Measurements from ENCODE around the gene NRG4.

NRG4 gene

GRCh38 chr15:75928680-75929608 lies 83.3 kb downstream of the NRG4 start:
- no peak overlapping the region for H2AFZ ChIP-seq (ENCODE audit: insufficient read depth, low read length, poor library complexity)
- H4K12ac ChIP-seq (ENCODE audit: low read depth, low read length), result no peak overlapping the region
- no peak overlapping the region for H3K9ac ChIP-seq (ENCODE audit: low read length)
- H3K4me2 ChIP-seq (ENCODE audit: low read length), result no peak overlapping the region
- WGBS (ENCODE audit: extremely low coverage, insufficient coverage, insufficient read length), result no CpG with 5 or more reads among the region's 9 CpGs
- H3K27me3 ChIP-seq (ENCODE audit: insufficient read depth, low read length), result no peaks in the 10 kb centered on the region
- peaks cover 2% of the 10 kb centered on the region for H3K79me2 ChIP-seq (ENCODE audit: control insufficient read depth, insufficient read depth, low read length, poor library complexity)
- H3K18ac ChIP-seq (ENCODE audit: low read length), result no peak overlapping the region
- H3K14ac ChIP-seq (ENCODE audit: low read length), result no peak overlapping the region
- H2BK5ac ChIP-seq (ENCODE audit: low read depth, low read length, poor library complexity), result no peak overlapping the region
- no peak overlapping the region for H3K27ac ChIP-seq (ENCODE audit: low read depth, low read length)
- no peak overlapping the region for H4K8ac ChIP-seq (ENCODE audit: low read depth, low read length)
- no peaks in the 10 kb centered on the region for H3K79me1 ChIP-seq (ENCODE audit: low read length)
- no peak overlapping the region for H2BK12ac ChIP-seq (ENCODE audit: low read length)
- no peak overlapping the region for H3K23ac ChIP-seq (ENCODE audit: low read length)
- no peak overlapping the region for H2BK120ac ChIP-seq (ENCODE audit: insufficient read depth, low read length, poor library complexity)
- H3K4me3 ChIP-seq (ENCODE audit: low read depth, low read length), result no peak overlapping the region
- no peaks in the 10 kb centered on the region for H3K9me3 ChIP-seq (ENCODE audit: insufficient read depth, low read depth, low read length)
- peak; percentile 27 to 62 for DNase-seq
- H4K91ac ChIP-seq (ENCODE audit: low read depth, low read length), result no peak overlapping the region
- no peak overlapping the region for H3K4ac ChIP-seq (ENCODE audit: low read depth, low read length)
- H3K36me3 ChIP-seq (ENCODE audit: control insufficient read depth in 1 of 2, insufficient read depth in 2 of 2, low read length in 2 of 2), result peaks cover 3 to 11% of the 10 kb centered on the region in 2 experiments
- H2AK5ac ChIP-seq (ENCODE audit: low read length), result no peak overlapping the region
- peaks cover 0 to 3% of the 10 kb centered on the region in 2 experiments for H3K4me1 ChIP-seq (ENCODE audit: control insufficient read depth in 1 of 2, insufficient read depth in 2 of 2, low read length in 2 of 2)

- no peak overlapping the region for H2AK5ac ChIP-seq (ENCODE audit: low read length)
- H3K4me1 ChIP-seq (ENCODE audit: control insufficient read depth in 1 of 2, insufficient read depth in 2 of 2, low read length in 2 of 2), result peaks cover 0 to 6% of the 10 kb centered on the region in 2 experiments
- no peak overlapping the region for H4K8ac ChIP-seq (ENCODE audit: low read depth, low read length)
- H3K4ac ChIP-seq (ENCODE audit: low read depth, low read length), result no peak overlapping the region
- H3K27me3 ChIP-seq (ENCODE audit: insufficient read depth, low read length), result no peaks in the 10 kb centered on the region
- H2BK12ac ChIP-seq (ENCODE audit: low read length), result no peak overlapping the region
- peaks cover 2% of the 10 kb centered on the region for H3K79me2 ChIP-seq (ENCODE audit: control insufficient read depth, insufficient read depth, low read length, poor library complexity)
- peaks cover 1 to 14% of the 10 kb centered on the region in 2 experiments for H3K36me3 ChIP-seq (ENCODE audit: control insufficient read depth in 1 of 2, insufficient read depth in 2 of 2, low read length in 2 of 2)
- no peak overlapping the region for H2AFZ ChIP-seq (ENCODE audit: insufficient read depth, low read length, poor library complexity)
- no peak overlapping the region for H3K27ac ChIP-seq (ENCODE audit: low read depth, low read length)
- no peaks in the 10 kb centered on the region for H3K9me3 ChIP-seq (ENCODE audit: insufficient read depth, low read depth, low read length)
- H2BK120ac ChIP-seq (ENCODE audit: insufficient read depth, low read length, poor library complexity), result no peak overlapping the region
- no peak overlapping the region for H4K12ac ChIP-seq (ENCODE audit: low read depth, low read length)
- H3K14ac ChIP-seq (ENCODE audit: low read length), result no peak overlapping the region
- no peak overlapping the region for H3K23ac ChIP-seq (ENCODE audit: low read length)
- no peak overlapping the region for H3K4me2 ChIP-seq (ENCODE audit: low read length)
- no peak overlapping the region for H3K18ac ChIP-seq (ENCODE audit: low read length)
- DNase-seq, result no peak
- H3K9ac ChIP-seq (ENCODE audit: low read length), result no peak overlapping the region
- no peak overlapping the region for H4K91ac ChIP-seq (ENCODE audit: low read depth, low read length)
- no peak overlapping the region for H3K4me3 ChIP-seq (ENCODE audit: low read depth, low read length)
- no peak overlapping the region for H2BK5ac ChIP-seq (ENCODE audit: low read depth, low read length, poor library complexity)
- no CpG with 5 or more reads among the region's 4 CpGs for WGBS (ENCODE audit: extremely low coverage, insufficient coverage, insufficient read length)
- no peaks in the 10 kb centered on the region for H3K79me1 ChIP-seq (ENCODE audit: low read length)
These were observed 84.6 kb downstream of the NRG4 start for GRCh38 chr15:75927601-75928000.

- Histone ChIP-seq H3K27ac (ENCODE audit: low read depth, low read length) (no peak overlapping the region), H2BK120ac (ENCODE audit: insufficient read depth, low read length, poor library complexity) (no peak overlapping the region), H4K8ac (ENCODE audit: low read depth, low read length) (no peak overlapping the region), H2BK12ac (ENCODE audit: low read length) (no peak overlapping the region), H3K79me1 (ENCODE audit: low read length) (no peaks in the 10 kb centered on the region), H2BK5ac (ENCODE audit: low read depth, low read length, poor library complexity) (no peak overlapping the region), H3K79me2 (ENCODE audit: control insufficient read depth, insufficient read depth, low read length, poor library complexity) (peaks cover 2% of the 10 kb centered on the region), H3K14ac (ENCODE audit: low read length) (no peak overlapping the region), H4K12ac (ENCODE audit: low read depth, low read length) (no peak overlapping the region), H3K9ac (ENCODE audit: low read length) (no peak overlapping the region), H3K18ac (ENCODE audit: low read length) (no peak overlapping the region), H2AK5ac (ENCODE audit: low read length) (no peak overlapping the region), H3K4me2 (ENCODE audit: low read length) (no peak overlapping the region), H3K36me3 (ENCODE audit: control insufficient read depth in 1 of 2, insufficient read depth in 2 of 2, low read length in 2 of 2) (peaks cover 0 to 18% of the 10 kb centered on the region in 2 experiments), H3K27me3 (ENCODE audit: insufficient read depth, low read length) (no peaks in the 10 kb centered on the region), H2AFZ (ENCODE audit: insufficient read depth, low read length, poor library complexity) (no peak overlapping the region), H3K23ac (ENCODE audit: low read length) (no peak overlapping the region), H3K4me3 (ENCODE audit: low read depth, low read length) (no peak overlapping the region), H3K9me3 (ENCODE audit: insufficient read depth, low read depth, low read length) (no peaks in the 10 kb centered on the region), H3K4me1 (ENCODE audit: control insufficient read depth in 1 of 2, insufficient read depth in 2 of 2, low read length in 2 of 2) (peaks cover 0 to 6% of the 10 kb centered on the region in 2 experiments), H3K4ac (ENCODE audit: low read depth, low read length) (no peak overlapping the region), H4K91ac (ENCODE audit: low read depth, low read length) (no peak overlapping the region)
- DNase-seq, result no peak
- WGBS (ENCODE audit: extremely low coverage, insufficient coverage, insufficient read length), result no CpG with 5 or more reads among the region's 3 CpGs
These were observed 85.3 kb downstream of the NRG4 start for GRCh38 chr15:75926931-75927330.

- H2BK5ac ChIP-seq (ENCODE audit: low read depth, low read length, poor library complexity), result no peak overlapping the region
- no peak overlapping the region for H3K14ac ChIP-seq (ENCODE audit: low read length)
- H3K79me1 ChIP-seq (ENCODE audit: low read length), result no peaks in the 10 kb centered on the region
- WGBS (ENCODE audit: extremely low coverage, insufficient coverage, insufficient read length), result no CpG with 5 or more reads among the region's 2 CpGs
- H4K12ac ChIP-seq (ENCODE audit: low read depth, low read length), result no peak overlapping the region
- H3K36me3 ChIP-seq (ENCODE audit: control insufficient read depth in 1 of 2, insufficient read depth in 2 of 2, low read length in 2 of 2), result peaks cover 0 to 15% of the 10 kb centered on the region in 2 experiments
- H3K9me3 ChIP-seq (ENCODE audit: insufficient read depth, low read depth, low read length), result no peaks in the 10 kb centered on the region
- H4K8ac ChIP-seq (ENCODE audit: low read depth, low read length), result no peak overlapping the region
- H3K23ac ChIP-seq (ENCODE audit: low read length), result no peak overlapping the region
- no peak overlapping the region for H2BK12ac ChIP-seq (ENCODE audit: low read length)
- peaks cover 0 to 6% of the 10 kb centered on the region in 2 experiments for H3K4me1 ChIP-seq (ENCODE audit: control insufficient read depth in 1 of 2, insufficient read depth in 2 of 2, low read length in 2 of 2)
- H2AK5ac ChIP-seq (ENCODE audit: low read length), result no peak overlapping the region
- no peak overlapping the region for H3K18ac ChIP-seq (ENCODE audit: low read length)
- no peak overlapping the region for H4K91ac ChIP-seq (ENCODE audit: low read depth, low read length)
- H2AFZ ChIP-seq (ENCODE audit: insufficient read depth, low read length, poor library complexity), result no peak overlapping the region
- H3K4me2 ChIP-seq (ENCODE audit: low read length), result no peak overlapping the region
- no peak overlapping the region for H3K9ac ChIP-seq (ENCODE audit: low read length)
- no peak overlapping the region for H3K4me3 ChIP-seq (ENCODE audit: low read depth, low read length)
- no peak overlapping the region for H2BK120ac ChIP-seq (ENCODE audit: insufficient read depth, low read length, poor library complexity)
- H3K27ac ChIP-seq (ENCODE audit: low read depth, low read length), result no peak overlapping the region
- DNase-seq, result no peak
- peaks cover 2% of the 10 kb centered on the region for H3K79me2 ChIP-seq (ENCODE audit: control insufficient read depth, insufficient read depth, low read length, poor library complexity)
- no peaks in the 10 kb centered on the region for H3K27me3 ChIP-seq (ENCODE audit: insufficient read depth, low read length)
- no peak overlapping the region for H3K4ac ChIP-seq (ENCODE audit: low read depth, low read length)
These were observed 86.8 kb downstream of the NRG4 start for GRCh38 chr15:75925440-75925839.

All from trophoblast cell (in vitro differentiated cells and primary cell).